HG03196 (cell line): Measurements from ENCODE around the gene TSEN2.
"Not testable (repeated sequence)": the region's sequence is repeated elsewhere in the genome, so short reads cannot be mapped to it uniquely, and the experiment has no call there.

ENCODE experiments used
- ATAC-seq: cut with Tn5 transposase; IDR thresholded peaks from one replicate; pipeline ENCODE4 v1.9.1; 2021; ENCODE audit not compliant: unreplicated experiment

Gene TSEN2

GRCh38 chr3:12484198-12484982 is at the start of gene TSEN2:
Gene TSEN2 (plus strand): TSS chr3:12484480. CDS start chr3:12489801, 5,321 bp downstream.
- ATAC-seq, result peak; percentile 89

- no peak for ATAC-seq
Measured at GRCh38 chr3:12436514-12437220, 47.6 kb upstream of the TSEN2 start.

DNA sequence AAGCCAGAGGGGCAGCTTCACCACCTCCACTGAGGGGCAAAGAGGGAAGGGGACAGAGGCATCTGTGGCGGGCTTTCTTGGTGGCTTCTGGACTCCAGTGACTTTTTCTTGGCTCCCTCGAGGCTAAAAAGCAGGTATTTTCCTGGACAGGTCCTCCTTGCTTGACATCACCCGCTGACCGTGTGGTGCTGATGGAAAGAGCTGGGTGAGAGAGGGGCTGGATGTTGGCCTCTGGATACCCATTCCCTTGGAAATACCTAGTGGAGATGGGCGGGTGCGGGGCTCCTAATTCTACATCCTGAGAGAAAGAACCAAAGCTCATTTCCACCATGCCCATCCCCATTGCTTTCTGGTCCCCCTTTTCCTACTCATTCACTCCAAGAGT is 47.1 kb upstream of the TSEN2 start:
- ATAC-seq, result no peak

DNA sequence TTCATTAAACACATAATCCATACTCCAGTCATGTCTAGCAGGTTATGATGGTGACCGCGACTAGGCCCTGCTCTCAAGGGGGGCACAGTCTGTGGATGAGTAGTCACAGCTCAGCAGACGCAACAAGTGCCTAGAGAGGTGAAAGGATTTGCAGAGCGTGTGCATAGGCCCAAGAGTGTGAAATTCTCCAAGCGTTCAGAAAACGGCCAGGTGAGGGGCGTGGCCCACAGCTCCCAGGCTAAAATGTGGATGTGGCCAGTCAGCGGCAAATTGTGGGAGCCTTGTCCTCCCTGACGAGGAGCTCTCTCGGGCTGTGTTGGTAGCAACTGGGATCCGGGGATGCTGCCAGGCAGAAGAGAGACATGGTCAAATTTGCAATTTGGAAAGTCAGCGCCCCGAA is 46.4 kb upstream of the TSEN2 start:
- no peak for ATAC-seq

- no peak for ATAC-seq
Measured at GRCh38 chr3:12438318-12438717, 46.0 kb upstream of the TSEN2 start.

DNA sequence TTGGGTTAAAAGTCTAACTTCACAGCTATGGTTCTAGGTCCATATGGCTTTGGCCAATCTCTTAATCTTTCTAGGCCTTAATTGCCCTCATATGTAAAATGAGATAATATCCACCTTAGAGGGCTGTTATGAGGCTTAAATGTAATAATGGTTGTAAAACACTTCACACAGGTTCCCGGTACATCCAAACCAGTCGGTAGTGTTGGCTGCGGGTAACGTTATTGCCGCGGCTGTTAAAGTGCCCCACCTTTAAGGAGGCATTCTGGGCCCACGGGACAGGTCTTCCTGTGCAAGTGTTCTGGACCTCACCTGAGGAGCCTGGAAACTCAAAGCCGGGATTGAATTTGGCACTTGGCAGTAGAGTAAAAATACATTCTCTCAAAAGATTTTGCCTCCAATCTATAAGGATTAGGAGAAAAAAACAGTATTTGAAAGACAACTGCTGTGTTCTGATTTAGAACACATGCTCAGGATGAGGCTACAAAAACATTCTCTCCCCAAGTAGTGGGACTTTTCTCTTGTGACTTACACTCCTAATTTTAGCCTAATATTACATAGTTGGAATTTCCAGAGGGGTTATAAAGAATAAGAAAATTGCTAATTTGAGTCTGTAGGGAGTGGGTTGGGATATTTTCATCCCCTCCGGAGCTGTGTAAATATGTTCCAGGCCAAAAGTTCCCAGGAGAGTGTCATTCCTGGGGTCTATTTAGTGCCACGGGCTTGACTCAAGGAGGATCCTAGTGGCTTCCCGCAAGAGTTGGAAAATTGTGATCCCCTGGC is 44.9 kb upstream of the TSEN2 start:
- no peak for ATAC-seq

GRCh38 chr3:12440927-12441714 is 43.2 kb upstream of the TSEN2 start:
- no peak for ATAC-seq

DNA sequence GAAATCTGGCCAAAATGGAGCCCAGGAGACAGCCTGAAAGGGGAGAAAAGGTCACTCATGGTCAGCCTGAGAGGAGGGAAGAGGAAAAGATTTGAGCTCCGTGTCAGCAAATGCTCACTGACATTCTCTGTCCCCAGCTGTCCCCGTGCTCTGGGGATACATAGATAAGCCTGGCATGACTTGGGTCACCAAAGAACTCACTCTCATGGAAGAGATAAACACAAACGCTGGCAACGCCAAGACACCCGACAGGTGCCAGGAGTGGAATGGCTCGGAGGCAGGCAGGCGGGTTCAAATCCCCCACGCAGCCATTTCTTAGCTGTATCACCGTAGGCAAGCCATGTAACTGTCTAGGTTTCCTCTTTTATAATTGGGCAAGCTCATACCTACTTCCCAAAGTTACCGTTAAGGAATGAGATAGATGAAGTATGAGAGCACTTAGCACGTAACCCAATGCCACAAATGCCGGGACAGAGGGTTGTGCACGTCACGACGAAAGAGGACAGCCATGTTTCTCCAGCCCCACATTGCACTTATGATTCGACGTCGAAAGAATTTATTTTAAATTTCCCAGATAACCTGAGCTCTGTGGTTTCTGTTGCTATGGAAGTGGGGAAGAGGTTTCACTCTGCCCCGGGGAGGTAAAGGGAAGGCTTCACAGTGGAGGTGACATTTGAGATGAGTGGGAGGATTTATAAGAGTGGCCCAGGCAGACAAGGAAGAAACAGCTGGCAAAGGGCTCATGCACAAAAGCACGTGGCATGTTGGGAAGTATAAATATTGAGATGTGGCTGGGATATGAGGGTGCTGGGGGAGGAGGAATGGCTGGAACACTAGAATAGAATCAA is 41.4 kb upstream of the TSEN2 start:
- no peak for ATAC-seq

- ATAC-seq, result no peak
Measured at GRCh38 chr3:12443781-12444522, 40.3 kb upstream of the TSEN2 start.

GRCh38 chr3:12444582-12445471 is 39.5 kb upstream of the TSEN2 start:
- no peak for ATAC-seq

DNA sequence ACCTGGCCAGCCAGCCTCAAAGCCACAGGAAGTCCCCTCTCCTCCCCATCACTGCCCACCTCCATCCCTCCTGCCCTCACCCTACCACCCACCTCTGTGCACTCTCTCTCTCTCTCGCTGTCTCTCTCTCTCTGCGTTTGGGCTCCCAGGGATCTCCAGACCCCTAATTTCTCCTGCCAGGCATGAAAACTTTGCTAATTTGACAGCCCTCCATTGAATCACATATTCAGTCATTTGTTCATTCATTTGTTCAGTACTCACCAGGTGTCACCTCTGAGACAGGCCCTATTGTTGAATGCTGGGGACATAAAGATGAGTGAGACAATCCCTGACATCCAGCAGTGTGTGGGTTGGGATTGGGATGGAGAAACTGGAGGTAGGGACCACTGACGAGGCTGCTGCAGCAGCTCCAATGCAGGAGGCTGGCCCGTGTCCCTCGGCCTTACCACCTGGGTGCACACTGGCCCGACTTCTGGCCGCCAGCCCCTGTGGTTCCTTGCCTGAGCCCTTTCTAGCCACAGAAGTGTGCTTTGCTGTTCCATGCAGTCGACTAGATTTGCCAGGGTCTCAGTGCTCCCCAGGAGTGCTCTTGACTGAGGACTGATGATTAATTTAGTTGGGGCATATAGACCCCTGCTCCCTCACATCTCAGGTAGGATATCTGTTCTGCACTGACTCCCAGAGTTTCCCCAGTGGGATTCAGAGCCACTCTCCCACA is 38.6 kb upstream of the TSEN2 start:
- no peak for ATAC-seq

DNA sequence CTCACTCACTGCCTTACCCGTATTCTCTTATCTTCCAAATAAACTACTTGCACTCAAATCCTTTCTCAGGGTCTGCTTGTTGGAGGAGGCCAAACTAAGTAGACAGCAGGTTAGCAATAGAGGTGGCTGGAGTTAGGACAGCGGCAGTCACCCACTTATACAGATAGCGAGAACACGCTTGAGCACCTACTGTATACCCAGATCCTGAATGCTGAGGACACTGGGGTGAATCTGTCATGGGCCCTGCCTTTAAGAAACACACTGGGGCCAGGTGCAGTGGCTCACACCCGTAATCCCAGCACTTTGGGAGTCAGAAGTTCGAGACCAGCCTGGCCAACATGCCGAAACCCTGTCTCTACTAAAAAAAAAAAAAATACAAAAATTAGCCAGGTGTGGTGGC is 38.0 kb upstream of the TSEN2 start:
- ATAC-seq, result no peak

GRCh38 chr3:12447075-12447474 is 37.2 kb upstream of the TSEN2 start:
- ATAC-seq, result no peak

- not testable (repeated sequence) for ATAC-seq
Measured at GRCh38 chr3:12448404-12449202, 35.7 kb upstream of the TSEN2 start.

DNA sequence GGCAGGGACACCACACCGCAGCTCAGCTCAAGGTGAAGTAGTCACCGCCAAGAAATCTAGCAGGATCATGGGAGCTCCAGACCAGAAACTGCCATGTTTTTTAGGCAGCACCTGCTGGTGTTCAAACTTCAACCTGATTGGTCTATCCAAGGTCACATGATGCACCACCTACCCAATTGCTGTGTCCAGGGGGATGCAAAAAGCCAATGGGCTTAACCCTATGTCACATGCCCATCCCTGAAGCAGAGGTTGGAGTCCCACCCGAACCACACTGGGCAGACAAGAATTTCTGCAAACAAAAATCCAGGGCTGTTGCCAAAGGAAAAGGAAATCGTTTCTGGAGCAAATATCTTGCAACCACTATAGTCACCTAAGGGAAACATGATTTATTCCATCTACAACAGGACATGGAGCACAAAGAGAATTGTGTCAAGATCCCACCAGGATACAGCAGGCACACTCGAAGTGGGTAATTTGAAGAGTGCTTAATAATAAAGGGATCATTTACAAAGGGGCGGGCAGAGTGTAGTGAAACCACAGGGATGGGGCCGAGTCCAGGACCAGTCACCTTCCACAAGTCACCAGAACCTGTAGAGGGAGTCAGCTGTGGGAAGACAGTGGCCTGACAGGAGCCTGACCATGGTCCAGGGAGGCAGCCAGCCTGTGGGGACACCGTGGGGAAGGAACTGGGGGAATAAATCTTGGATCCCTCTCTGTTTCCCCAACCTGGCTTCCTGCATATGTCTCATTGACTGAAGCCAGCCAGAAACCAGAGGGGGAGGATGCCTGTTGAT is 34.2 kb upstream of the TSEN2 start:
- ATAC-seq, result no peak

GRCh38 chr3:12451481-12451880 is 32.8 kb upstream of the TSEN2 start:
- no peak for ATAC-seq
